ENCODE measurements around the gene IFITM1.
"Not testable (repeated sequence)": the region's sequence is repeated elsewhere in the genome, so short reads cannot be mapped to it uniquely, and the experiment has no call there.

IFITM1 gene

DNA sequence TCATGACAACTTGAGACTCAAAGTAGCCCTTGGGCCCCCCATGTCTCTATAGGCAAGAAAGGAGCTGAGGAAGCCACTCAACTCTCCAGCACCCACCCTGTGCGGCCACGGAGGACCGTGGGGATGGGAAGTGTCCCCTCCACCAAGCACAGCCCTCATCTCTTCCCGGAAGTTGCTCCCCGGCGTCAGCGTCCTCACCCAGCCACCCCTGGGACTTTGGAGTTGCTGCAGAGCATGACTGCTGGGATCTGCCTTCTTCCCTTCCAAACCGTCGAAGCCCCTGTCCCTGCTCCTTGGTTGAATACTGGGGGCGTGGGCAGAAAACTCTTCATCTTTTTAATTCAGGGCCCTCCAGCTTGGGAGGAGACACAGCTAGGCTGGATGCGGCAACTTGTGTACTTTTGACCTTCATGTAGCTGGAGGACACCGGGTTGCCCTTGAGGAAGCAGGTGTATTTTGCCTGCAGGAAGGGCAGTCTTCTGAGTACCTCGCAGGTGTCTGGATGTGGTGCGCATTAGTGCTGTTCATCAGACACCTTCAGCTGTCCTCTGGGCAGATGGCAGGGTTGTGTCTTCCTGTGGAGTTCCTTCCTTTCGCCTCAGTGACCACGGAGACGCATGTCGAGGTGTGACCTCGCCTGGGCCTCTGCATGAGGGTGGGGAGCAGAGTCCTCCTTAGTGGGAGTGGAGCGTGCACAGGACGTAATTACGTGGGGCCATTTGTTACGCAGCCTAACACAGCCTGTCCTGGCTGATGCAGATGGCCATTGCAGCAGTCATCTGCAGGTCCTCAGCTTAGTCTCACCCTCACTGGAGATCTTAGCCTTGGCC is 19.0 kb downstream of the IFITM1 start:
- H3K4me1 ChIP-seq (ENCODE audit: insufficient read depth, low read length) = peaks cover 90% of the 10 kb centered on the region

DNA sequence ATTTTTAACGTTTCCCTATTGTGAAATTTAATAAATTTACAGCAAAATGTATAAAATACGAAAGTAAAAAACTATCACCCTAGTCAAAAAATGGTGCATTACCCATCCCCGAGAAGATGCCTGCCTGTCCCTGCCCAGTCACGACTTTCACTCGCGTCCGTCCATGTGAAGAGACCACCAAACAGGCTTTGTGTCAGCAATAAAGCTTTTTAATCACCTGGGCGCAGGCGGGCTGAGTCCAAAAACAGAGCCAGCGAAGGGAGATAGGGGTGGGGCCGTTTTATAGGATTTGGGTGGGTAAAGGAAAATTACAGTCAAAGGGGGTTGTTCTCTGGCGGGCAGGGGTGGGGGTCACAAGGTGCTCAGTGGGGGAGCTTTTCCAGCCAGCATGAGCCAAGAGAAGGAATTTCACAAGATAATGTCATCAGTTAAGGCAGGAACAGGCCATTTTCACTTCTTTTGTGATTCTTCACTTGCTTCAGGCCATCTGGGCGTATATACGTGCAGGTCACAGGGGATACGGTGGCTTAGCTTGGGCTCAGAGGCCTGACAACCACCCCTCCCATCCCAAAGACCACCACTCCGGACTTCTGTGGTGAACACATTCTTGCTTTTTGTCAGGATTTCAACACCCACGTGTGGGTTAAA is 19.9 kb downstream of the IFITM1 start:
- not testable (repeated sequence) for H3K27me3 ChIP-seq (ENCODE audit: insufficient read depth, low read length, poor library complexity); H3K27ac ChIP-seq (ENCODE audit: low read length); H3K9me3 ChIP-seq (ENCODE audit: insufficient read depth, low read length, severe bottlenecking); H3K9ac ChIP-seq (ENCODE audit: low read depth, low read length); H3K36me3 ChIP-seq (ENCODE audit: insufficient read depth, low read length); ATAC-seq (ENCODE audit: insufficient read depth, low read depth); H3K4me2 ChIP-seq (ENCODE audit: insufficient read depth, low read length); H3K79me2 ChIP-seq (ENCODE audit: insufficient read depth, low read length); DNase-seq; H4K20me1 ChIP-seq (ENCODE audit: insufficient read depth, low read length); H2AFZ ChIP-seq (ENCODE audit: low read depth, low read length); H3K4me3 ChIP-seq (ENCODE audit: low read depth in 1 of 2, low read length in 2 of 2)
- peaks cover 81% of the 10 kb centered on the region for H3K4me1 ChIP-seq (ENCODE audit: insufficient read depth, low read length)

More for the DNA sequence above, 19.0 kb downstream of the IFITM1 start:
- peak; percentile 64 for DNase-seq
- Histone ChIP-seq H3K9me3 (ENCODE audit: insufficient read depth, low read length, severe bottlenecking) (no peaks in the 10 kb centered on the region), H3K4me3 (ENCODE audit: low read depth in 1 of 2, low read length in 2 of 2) (no peak overlapping the region), H3K9ac (ENCODE audit: low read depth, low read length) (0 out of 2 replicates have a peak overlapping the region, but pooled peaks have one; percentile 22), H4K20me1 (ENCODE audit: insufficient read depth, low read length) (no peaks in the 10 kb centered on the region), H2AFZ (ENCODE audit: low read depth, low read length) (no peak overlapping the region), H3K36me3 (ENCODE audit: insufficient read depth, low read length) (no peaks in the 10 kb centered on the region), H3K79me2 (ENCODE audit: insufficient read depth, low read length) (no peaks in the 10 kb centered on the region), H3K4me2 (ENCODE audit: insufficient read depth, low read length) (0 out of 2 replicates have a peak overlapping the region, but pooled peaks have one; percentile 7), H3K27me3 (ENCODE audit: insufficient read depth, low read length, poor library complexity) (no peaks in the 10 kb centered on the region), H3K27ac (ENCODE audit: low read length) (peak overlapping the region; percentile 68)
- no peak for ATAC-seq (ENCODE audit: insufficient read depth, low read depth)
- TF ChIP-seq, protein P1, sequence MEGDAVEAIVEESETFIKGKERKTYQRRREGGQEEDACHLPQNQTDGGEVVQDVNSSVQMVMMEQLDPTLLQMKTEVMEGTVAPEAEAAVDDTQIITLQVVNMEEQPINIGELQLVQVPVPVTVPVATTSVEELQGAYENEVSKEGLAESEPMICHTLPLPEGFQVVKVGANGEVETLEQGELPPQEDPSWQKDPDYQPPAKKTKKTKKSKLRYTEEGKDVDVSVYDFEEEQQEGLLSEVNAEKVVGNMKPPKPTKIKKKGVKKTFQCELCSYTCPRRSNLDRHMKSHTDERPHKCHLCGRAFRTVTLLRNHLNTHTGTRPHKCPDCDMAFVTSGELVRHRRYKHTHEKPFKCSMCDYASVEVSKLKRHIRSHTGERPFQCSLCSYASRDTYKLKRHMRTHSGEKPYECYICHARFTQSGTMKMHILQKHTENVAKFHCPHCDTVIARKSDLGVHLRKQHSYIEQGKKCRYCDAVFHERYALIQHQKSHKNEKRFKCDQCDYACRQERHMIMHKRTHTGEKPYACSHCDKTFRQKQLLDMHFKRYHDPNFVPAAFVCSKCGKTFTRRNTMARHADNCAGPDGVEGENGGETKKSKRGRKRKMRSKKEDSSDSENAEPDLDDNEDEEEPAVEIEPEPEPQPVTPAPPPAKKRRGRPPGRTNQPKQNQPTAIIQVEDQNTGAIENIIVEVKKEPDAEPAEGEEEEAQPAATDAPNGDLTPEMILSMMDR (IDR thresholded peaks at IDR 0.05; ENCODE audit: borderline replicate concordance, extremely low read depth, low read length, poor library complexity, severe bottlenecking) = no peak
- TF ChIP-seq EZH2 (IDR thresholded peaks at IDR 0.05; ENCODE audit: borderline replicate concordance, low read depth, low read length, severe bottlenecking) = no peak

DNA sequence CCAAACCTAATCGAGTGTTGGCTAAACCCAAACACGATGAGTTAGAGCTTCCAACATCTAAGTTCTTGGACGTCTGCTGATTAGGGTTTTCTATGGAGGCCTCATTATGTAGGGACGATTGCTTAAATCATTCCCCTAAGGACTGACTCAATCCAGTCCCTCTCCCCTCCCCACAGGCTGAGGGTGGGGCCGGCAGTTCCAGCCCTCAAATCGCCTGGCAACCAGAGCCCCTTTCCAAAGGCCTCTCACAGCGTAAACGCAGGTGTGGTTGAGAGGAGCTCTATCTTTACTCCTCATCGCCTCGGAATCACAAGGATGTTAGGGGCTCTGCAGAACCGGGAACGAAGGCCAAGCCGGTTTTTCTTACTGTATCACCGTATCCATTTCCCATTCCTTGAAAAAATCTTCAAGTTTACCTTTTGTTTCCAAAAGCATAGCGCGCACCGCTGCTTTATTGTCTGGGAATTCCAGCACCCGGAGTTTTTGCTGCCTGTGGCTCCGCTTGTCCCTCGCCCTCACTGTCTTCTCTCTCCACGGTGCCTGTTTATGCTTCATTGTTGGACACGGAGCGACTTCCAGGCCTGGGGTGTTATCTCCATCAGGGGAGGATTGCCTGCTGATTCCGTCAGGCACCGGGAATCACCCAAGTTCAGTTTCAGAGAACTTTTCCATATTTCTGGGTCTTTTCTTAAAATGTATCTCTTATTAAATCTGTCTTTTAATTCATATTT is 20.6 kb downstream of the IFITM1 start:
- H3K9ac ChIP-seq (ENCODE audit: low read depth, low read length) = no peak overlapping the region
- no peaks in the 10 kb centered on the region for H3K79me2 ChIP-seq (ENCODE audit: insufficient read depth, low read length)
- H3K36me3 ChIP-seq (ENCODE audit: insufficient read depth, low read length) = no peaks in the 10 kb centered on the region
- ATAC-seq (ENCODE audit: insufficient read depth, low read depth) (no peak), DNase-seq (no peak)
- H3K4me1 ChIP-seq (ENCODE audit: insufficient read depth, low read length) = peaks cover 75% of the 10 kb centered on the region
- H3K4me3 ChIP-seq (ENCODE audit: low read depth in 1 of 2, low read length in 2 of 2) = no peak overlapping the region
- H4K20me1 ChIP-seq (ENCODE audit: insufficient read depth, low read length) = no peaks in the 10 kb centered on the region
- no peak overlapping the region for H3K27ac ChIP-seq (ENCODE audit: low read length)
- no peak overlapping the region for H3K4me2 ChIP-seq (ENCODE audit: insufficient read depth, low read length)
- H3K9me3 ChIP-seq (ENCODE audit: insufficient read depth, low read length, severe bottlenecking) = no peaks in the 10 kb centered on the region
- no peaks in the 10 kb centered on the region for H3K27me3 ChIP-seq (ENCODE audit: insufficient read depth, low read length, poor library complexity)
- no peak overlapping the region for H2AFZ ChIP-seq (ENCODE audit: low read depth, low read length)
- TF ChIP-seq, protein P1 (IDR thresholded peaks at IDR 0.05; ENCODE audit: borderline replicate concordance, extremely low read depth, low read length, poor library complexity, severe bottlenecking) = no peak
- no peak for TF ChIP-seq EZH2 (IDR thresholded peaks at IDR 0.05; ENCODE audit: borderline replicate concordance, low read depth, low read length, severe bottlenecking)

Data from DND-41 (cell line).